ENCODE measurements around the gene BCAR3. TPM values are rescaled to one million over a fixed set of nuclear protein-coding genes. Genes with fewer than 3 reads are reported as not detected.

BCAR3 gene
- total RNA-seq, 1 experiment from 2014 or later: 37.5 TPM

GRCh38 chr1:93614986-93615581 is 66.6 kb downstream of the BCAR3 start:
- DNase-seq (ENCODE audit: low read depth): no peak
- in situ Hi-C loops (cut with HindIII; ENCODE audit: low pct_unique_long_range_greater_than_20kb, low sequenced_read_pairs): no loop called here

- in situ Hi-C loops (cut with HindIII; ENCODE audit: low pct_unique_long_range_greater_than_20kb, low sequenced_read_pairs): no loop called here
- DNase-seq (ENCODE audit: low read depth): no peak
These were observed 67.1 kb downstream of the BCAR3 start for GRCh38 chr1:93614541-93614940.

GRCh38 chr1:93613898-93614297 is 67.7 kb downstream of the BCAR3 start:
- no peak for DNase-seq (ENCODE audit: low read depth)
- in situ Hi-C loops (cut with HindIII; ENCODE audit: low pct_unique_long_range_greater_than_20kb, low sequenced_read_pairs): no loop called here

- in situ Hi-C loops (cut with HindIII; ENCODE audit: low pct_unique_long_range_greater_than_20kb, low sequenced_read_pairs): no loop called here
- no peak for DNase-seq (ENCODE audit: low read depth)
These were observed 69.1 kb downstream of the BCAR3 start for GRCh38 chr1:93612510-93612909.

GRCh38 chr1:93611668-93612067 is 70.0 kb downstream of the BCAR3 start:
- in situ Hi-C loops (cut with HindIII; ENCODE audit: low pct_unique_long_range_greater_than_20kb, low sequenced_read_pairs): no loop called here
- DNase-seq (ENCODE audit: low read depth): no peak

DNA sequence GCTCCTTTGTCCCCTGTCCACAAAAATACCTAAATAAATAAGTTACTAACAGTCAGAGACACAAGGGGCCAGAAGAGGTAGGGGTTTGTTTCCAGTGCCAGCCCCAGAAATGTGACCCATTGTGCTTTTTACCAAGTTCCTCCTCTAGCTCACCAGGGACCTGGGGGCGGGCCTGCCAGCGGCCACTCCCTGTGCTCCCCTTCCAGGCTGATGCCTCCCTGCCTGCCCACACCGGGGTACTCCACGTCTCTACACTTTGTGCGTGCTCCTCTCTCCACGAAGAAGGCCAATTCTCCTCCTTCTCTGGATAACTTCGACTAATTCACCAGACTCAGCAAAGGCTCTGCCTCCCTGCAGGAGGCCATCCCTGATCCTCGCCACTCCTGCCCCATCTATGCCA is 72.1 kb downstream of the BCAR3 start:
- in situ Hi-C loops (cut with HindIII; ENCODE audit: low pct_unique_long_range_greater_than_20kb, low sequenced_read_pairs): no loop called here

GRCh38 chr1:93608187-93609109 is 73.2 kb downstream of the BCAR3 start:
- DNase-seq (ENCODE audit: low read depth): peak; percentile 70
- in situ Hi-C loops (cut with HindIII; ENCODE audit: low pct_unique_long_range_greater_than_20kb, low sequenced_read_pairs): no loop called here

More for the DNA sequence above, 72.1 kb downstream of the BCAR3 start:
- DNase-seq (ENCODE audit: low read depth): no peak

DNA sequence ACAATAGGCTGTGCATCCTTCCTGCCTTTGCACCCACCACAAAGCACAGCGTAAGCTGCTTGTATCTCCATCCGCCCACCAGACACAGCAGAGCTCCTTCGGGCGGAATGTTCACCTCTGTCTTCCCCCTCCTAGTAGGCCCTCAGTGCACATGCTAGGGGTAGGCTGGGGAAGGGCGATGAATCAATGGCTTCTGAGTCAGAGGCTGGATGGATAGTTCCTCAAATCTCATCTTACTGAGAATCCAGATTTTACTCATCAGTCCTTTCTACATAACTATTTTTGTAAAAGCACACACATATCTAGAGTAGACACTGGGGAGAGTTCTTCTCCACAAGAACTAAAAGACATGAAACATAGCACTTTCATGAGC is 73.8 kb downstream of the BCAR3 start:
- in situ Hi-C loops (cut with HindIII; ENCODE audit: low pct_unique_long_range_greater_than_20kb, low sequenced_read_pairs): no loop called here
- DNase-seq (ENCODE audit: low read depth): no peak

GRCh38 chr1:93605812-93606512 is 75.7 kb downstream of the BCAR3 start:
- in situ Hi-C loops (cut with HindIII; ENCODE audit: low pct_unique_long_range_greater_than_20kb, low sequenced_read_pairs): no loop called here
- peak; percentile 62 for DNase-seq (ENCODE audit: low read depth)

DNA sequence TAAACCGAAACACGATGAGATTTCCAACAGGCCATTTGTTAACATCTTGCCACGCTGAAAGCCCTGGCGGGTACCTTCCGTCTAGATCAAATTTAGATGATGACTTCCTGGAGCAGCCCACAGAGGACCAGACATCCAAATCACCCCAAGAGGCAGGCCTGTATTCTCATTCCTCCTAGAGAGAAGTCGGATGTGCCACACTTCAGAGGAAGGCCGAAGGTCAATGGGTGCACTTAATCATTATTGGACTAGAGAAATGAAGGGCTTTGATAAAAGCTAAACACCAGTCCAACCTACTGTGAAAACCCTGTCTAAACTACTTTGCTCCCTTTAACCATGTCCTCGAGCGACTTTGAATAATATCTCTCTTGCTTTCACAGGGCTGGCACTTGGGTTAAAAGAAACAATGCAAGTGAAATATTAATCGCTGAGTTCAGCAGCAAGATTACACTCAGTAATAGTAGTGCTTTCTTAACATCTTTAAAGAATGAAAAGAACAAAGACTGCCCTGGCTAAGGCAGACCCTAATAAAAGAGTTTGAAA is 76.5 kb downstream of the BCAR3 start:
- in situ Hi-C loops (cut with HindIII; ENCODE audit: low pct_unique_long_range_greater_than_20kb, low sequenced_read_pairs): no loop called here
- DNase-seq (ENCODE audit: low read depth): no peak

- DNase-seq (ENCODE audit: low read depth): no peak
- in situ Hi-C loops (cut with HindIII; ENCODE audit: low pct_unique_long_range_greater_than_20kb, low sequenced_read_pairs): no loop called here
These were observed 77.2 kb downstream of the BCAR3 start for GRCh38 chr1:93604411-93604810.

GRCh38 chr1:93603601-93604000 is 78.0 kb downstream of the BCAR3 start:
- in situ Hi-C loops (cut with HindIII; ENCODE audit: low pct_unique_long_range_greater_than_20kb, low sequenced_read_pairs): no loop called here
- DNase-seq (ENCODE audit: low read depth): no peak

- DNase-seq (ENCODE audit: low read depth): no peak
- in situ Hi-C loops (cut with HindIII; ENCODE audit: low pct_unique_long_range_greater_than_20kb, low sequenced_read_pairs): no loop called here
These were observed 78.5 kb downstream of the BCAR3 start for GRCh38 chr1:93603106-93603505.

DNA sequence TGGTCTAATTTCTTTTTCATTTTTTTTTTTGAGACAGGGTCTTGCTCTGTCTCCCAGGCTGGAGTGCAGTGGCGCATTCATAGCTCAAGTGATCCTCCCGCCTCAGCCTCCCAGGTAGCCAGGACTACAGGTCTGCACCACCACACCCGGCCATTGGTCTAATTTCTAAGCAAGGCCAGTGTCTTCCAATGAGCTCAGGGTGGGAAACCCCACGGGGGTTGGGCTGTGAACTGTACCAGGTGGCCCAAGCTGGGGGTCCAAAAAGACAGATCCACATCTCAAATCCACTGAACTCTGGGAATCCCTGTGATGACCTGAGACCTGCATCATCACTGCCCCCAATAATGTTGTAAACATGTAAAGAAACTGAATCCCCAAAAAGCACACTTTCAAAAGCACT is 79.5 kb downstream of the BCAR3 start:
- DNase-seq (ENCODE audit: low read depth): no peak
- in situ Hi-C loops (cut with HindIII; ENCODE audit: low pct_unique_long_range_greater_than_20kb, low sequenced_read_pairs): no loop called here

GRCh38 chr1:93601686-93602085 is 80.0 kb downstream of the BCAR3 start:
- in situ Hi-C loops (cut with HindIII; ENCODE audit: low pct_unique_long_range_greater_than_20kb, low sequenced_read_pairs): no loop called here
- DNase-seq (ENCODE audit: low read depth): no peak

DNA sequence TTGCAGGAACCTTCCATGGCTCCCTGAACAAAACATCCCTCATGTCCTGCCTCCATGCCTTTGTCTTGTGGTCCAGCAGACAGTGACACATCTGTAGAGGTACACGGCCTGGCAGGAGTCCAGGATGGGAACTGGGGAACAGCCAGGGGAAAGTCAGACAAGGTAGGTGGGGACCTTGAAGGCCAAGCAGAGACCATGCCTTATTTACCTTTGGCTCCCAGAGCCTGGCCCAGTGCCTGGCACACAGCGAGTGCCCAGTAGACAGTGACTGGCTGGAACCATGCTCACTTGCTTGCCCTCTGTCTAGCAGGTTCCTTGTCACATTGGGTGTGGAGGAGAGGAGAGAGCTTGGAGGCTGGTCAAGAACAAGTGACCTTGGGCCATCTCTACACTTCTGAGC is 81.0 kb downstream of the BCAR3 start:
- no peak for DNase-seq (ENCODE audit: low read depth)
- in situ Hi-C loops (cut with HindIII; ENCODE audit: low pct_unique_long_range_greater_than_20kb, low sequenced_read_pairs): no loop called here

DNA sequence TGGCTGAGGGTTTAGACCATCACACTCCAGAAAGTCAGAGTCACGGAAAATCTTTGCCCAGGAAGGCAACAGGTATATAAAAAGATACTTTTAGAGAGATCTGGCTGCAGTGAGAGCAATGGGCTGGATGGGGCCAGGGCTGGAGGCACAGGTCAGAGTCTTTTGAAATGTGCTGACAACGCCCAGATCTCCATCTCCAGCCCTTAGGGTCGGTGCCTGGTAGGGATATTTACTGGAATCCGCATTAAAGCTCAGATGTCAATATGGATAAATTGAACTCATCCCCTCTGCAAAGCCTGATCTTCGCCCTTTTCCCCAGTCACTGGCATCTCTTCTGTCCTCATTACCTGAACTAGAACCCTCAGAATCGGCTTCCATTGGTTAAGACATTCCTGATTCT is 82.2 kb downstream of the BCAR3 start:
- no peak for DNase-seq (ENCODE audit: low read depth)
- in situ Hi-C loops (cut with HindIII; ENCODE audit: low pct_unique_long_range_greater_than_20kb, low sequenced_read_pairs): no loop called here

DNA sequence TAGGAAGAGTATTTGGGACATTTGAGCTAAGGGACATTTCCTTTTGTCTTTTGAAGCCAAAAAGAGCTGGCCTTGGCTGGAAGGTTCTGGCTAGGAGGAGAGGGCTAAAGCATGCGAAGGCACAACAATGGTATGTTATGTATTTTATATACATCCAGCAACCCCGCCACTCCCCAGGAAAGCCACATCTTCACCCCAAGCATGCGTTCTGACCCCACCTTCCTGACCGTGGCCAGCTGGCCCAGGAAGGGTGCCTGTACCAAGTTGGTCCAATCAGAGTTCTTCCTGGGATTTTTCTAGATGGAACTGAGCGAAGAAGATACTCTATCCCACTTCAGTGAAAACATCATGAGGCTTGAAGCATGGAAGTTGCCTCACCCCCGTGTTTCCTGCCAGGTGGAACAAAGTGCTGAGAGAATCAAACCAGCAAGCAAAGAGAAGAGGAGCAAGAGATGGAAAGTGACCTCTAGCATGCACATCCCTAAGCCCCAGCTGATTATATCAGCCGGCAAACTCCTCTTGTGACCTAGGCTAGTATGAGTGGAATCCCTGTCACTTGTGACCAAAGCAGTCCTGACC is 82.7 kb downstream of the BCAR3 start:
- no peak for DNase-seq (ENCODE audit: low read depth)
- in situ Hi-C loops (cut with HindIII; ENCODE audit: low pct_unique_long_range_greater_than_20kb, low sequenced_read_pairs): no loop called here

DNA sequence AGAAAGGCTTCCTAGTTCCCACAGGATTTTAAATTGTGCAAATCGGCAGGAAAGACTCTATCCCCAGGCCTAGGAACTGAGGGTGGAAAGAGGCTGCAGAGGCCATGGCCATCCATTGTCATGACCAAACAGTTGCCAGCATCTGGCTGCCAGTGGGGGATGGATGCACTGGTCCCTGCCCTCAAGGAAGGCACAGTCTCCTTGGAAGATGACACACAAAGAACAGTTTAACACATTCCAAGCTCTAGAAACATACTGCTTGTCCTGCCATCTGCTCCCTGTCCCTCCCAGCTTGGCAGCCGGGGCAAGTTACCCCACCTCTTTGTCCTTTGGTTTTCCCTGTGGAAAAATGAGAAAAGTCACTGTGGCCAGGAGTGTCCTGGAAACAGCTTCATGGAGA is 83.2 kb downstream of the BCAR3 start:
- no peak for DNase-seq (ENCODE audit: low read depth)
- in situ Hi-C loops (cut with HindIII; ENCODE audit: low pct_unique_long_range_greater_than_20kb, low sequenced_read_pairs): no loop called here
